OCI-M2 (cell line): ENCODE measurements around the gene CYP26C1.

ENCODE experiments used
- DNase-seq: peaks from one replicate; lab custom pipeline; 2025; ENCODE audit not compliant: unreplicated experiment; lab: John Stamatoyannopoulos, UW

CYP26C1 gene

DNA sequence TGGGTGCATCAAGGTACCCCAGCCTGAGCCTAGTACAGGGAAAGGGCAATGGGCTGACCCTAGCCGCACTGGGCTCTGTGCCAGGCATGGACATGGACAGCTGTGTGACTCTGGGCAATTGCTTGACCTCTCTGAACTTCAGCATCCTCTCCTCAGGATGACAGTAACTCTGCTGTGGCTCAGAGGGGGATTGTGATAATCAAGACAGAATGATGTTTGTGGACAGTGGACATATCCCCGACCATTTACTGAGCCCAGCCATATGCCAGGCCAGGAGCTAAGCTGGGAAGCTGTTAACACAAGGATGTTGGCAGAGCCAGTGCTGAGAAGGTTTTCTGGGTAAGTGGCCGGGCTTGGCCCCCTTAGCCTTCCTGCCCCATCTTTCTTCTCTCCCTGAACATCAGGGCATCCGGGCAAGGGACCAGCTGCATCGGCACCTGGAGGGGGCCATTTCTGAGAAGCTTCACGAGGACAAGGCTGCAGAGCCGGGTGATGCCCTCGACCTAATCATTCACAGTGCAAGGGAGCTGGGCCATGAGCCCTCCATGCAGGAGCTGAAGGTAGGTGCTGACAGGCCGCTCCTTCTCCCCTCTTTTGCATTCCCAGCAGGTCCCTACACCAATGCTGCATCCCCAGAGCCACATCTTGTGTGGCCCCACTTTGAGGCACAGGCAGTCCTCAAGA is 3.5 kb downstream of the CYP26C1 start:
- DNase-seq: no peak

DNA sequence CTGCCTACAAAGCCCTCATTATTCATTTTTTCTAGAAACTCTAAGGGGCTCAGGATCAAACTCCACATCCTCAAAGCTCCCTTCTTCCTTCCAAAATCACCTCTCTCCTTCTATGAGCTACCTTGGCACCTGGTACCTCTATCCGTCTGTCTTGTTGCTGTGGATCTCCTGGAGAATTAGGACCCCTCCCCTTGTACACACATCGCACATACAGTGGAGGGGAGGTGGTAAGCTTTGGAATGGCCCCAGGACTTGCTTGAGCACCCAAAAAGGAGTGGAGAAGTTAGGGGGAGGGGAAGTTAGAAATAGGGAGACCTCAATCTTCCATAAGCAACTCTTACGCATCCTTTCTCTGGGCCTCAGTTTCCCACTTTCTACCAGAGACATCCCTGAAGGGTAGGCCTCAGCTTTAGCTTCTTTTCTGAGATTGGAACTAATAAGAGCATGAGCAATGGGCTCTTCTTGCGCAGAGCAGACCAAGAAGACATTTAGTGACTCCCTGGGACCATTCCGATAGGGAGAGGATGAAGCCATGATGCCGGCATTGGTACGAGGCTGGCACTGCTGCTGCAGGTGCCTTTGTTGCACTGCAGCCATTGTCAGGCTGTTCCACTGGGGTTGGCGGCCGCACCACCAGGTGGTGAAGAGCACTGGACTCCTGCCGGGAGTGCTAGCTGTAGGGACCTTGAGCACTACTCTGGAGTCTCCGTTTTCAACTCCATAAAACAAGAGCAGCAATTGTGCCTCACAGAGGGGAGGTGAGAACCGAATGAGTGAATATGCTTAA is 4.5 kb downstream of the CYP26C1 start:
- no peak for DNase-seq

DNA sequence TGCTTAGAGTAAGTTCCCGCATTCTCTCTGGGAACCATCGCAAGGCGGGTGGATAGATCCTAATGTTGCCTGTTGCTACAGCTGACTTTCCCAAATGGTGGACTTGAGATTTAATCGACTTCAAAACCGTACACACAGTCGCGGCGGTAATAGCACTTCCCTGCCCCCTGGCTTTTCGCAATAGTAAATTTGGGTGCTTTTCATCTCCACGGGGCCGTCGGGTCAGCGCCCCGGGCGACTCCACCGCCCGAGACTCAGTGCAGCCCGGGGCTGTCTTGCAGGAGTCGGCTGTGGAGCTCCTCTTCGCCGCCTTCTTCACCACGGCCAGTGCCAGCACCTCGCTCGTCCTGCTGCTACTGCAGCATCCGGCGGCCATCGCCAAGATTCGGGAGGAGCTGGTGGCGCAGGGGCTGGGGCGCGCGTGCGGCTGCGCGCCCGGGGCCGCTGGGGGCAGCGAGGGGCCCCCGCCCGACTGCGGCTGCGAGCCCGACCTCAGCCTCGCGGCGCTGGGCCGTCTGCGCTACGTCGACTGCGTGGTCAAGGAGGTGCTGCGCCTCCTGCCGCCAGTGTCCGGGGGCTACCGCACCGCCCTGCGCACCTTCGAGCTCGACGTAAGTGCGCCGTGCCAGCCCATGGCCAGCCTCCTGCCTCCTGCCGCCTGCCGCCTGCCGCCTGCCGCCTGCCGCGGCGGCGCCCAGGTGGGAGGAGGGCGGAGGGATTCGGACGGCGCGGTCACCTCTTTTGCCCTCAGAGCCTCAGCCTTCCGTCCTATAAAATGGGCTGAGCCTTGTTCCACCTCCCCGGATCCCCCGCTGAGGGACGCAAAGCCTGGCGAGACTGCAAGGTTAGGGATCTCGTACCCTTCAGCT is 5.3 kb downstream of the CYP26C1 start:
- no peak for DNase-seq

DNA sequence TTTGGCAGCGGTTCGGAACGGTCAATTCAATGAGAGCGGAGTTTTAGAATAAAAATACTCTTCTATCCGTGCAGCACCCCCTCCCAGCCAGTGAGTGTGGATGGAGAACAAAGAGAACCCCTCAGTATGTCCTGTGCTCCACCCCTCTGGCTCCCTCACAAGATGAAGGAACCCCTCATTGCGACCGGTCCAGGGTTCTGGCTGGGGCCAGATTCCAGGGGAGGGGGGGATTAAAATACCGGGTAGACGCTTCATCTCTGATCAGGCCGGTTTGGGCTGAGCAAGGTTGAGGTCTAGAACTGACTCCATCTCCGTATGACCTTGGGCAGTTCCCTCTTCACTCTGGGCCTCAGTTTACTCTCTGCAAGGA is 5.9 kb downstream of the CYP26C1 start:
- no peak for DNase-seq

DNA sequence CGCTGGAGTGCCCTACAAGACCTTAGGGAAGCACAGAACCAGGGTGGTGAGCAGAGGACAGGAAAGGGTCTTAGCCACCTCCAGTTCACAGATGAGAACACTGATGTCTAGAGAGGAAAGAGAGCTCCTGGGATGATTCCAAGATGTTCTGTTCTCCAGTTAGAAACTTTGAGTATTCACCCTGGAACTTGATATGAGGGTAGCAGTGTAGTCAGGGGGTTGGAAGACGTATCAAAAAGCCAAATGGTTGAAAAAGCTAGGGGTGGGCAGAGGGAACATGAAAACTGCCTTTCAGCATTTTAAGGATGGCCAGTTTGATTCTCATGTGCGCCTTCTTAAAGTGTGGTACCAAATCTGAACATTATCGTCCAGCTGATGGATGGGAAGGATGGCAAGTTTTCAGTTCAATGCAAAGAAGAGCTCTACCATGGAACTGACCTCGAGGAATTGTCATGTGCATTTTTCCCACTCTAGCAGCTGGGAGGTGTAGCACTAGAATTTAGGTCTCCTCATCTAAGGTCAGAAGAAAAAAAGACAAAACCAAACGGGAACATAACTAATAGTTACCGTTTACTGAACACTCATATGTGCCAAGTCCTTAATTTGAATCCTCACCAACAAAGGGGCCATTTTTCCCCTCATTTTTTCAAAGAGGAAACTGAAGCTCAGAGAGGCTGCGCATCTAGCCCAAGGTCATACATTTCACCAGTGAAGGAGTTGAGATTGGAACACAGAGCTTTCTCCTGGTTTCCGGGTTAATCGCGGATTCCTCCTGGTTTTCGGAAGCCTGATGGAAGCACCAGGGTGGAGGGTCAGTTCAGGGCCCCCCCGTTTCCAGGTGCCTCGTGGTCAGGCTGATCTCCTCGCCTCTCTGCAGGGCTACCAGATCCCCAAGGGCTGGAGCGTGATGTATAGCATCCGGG is 7.1 kb downstream of the CYP26C1 start:
- DNase-seq: no peak

DNA sequence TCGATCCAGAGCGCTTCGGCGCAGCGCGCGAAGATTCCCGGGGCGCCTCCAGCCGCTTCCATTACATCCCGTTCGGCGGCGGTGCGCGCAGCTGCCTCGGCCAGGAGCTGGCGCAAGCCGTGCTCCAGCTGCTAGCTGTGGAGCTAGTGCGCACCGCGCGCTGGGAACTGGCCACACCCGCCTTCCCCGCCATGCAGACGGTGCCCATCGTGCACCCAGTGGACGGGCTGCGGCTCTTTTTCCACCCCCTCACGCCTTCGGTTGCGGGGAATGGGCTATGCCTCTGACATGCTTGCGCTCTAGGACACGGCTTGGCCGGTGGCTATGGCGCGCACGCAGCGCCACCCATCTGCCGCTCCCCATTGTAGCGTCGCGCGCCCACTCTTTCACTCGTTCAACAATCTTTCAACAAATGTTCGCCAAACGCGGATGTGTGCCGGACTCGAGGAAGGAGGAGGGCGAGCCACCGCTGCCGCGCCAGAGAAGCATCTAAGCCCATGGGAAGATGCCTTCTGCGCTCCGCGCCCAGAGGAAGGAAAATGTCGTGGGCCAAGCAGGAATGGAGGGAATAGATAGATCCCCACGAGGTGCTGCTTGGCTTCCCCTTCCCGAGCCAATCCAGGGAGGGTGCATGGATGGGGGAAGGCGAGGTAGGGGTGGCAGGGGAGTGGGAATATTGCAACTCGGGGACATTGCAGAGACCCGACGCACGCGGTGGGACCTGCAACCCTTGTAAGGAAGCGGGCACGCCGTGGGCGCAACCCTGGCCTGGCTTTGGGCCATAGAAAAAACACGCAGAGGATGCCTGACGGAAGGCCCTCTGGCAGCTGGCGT is 8.0 kb downstream of the CYP26C1 start:
- no peak for DNase-seq

DNA sequence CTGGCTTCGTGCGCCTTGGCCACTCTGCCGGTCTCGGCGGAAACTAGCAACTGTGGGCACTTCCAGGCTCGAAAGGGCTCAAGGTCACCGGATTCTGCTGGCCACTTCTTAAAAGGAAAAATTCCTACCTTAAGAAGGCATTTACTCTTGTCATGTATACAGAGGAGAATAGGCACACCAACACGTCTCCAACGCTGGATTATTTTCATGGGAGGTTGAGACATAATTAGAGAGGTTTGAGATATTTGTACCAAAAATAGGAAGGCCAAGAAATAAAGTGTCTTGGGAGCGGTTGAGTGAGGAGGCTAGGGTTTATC is 8.6 kb downstream of the CYP26C1 start:
- no peak for DNase-seq

DNA sequence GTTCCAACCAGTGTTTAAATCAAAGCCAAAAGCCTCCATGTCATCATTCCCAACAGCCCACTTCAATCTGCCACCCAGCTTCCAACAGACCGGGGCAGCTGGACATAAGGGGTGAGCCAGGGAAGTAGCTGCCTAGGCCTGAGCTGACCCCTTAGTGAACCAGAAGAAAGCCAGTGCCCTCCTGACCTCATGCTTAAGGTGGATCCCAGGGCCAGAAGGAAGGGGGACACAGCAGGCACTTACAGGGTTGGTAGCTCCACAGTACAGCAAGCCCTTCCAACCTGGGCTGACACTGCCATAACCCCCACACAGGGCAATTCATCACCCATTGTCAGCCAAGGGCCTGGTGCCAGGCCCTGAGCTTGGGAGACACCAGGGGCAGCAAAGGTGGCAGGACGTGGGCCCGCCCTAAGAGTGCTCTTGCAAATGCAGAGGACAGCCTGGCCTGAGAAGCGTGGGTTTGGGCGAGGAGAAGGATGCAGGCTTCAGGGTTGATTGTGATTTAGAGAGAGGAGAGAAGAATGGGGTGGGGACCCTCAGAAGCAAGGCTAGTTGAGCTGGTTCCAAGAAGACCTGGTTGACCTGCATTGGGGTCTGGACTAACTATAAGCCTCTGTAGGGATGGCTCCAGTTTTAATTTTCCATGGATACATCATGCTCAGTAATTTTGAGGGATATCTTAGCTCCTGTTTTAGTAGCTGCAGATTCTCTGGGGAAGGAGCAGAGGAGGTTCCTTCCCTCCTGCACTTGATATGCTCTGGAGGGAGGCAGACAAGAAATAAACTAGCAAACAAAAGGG is 10.0 kb downstream of the CYP26C1 start:
- no peak for DNase-seq

DNA sequence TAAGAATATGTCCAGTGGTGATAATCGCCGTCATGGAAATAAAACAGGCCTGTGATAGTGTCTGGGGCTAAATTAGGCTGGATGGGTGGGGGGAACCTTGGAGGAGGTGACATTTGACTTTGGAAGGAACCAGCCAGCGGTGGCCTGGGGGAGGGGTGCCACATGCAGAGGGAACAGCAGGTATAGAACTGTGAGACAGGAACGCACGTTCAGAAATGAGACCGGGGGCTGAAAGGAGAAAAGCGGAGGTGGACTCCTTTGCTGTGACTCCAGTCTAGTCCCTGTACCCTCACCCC is 10.5 kb downstream of the CYP26C1 start:
- no peak for DNase-seq

DNA sequence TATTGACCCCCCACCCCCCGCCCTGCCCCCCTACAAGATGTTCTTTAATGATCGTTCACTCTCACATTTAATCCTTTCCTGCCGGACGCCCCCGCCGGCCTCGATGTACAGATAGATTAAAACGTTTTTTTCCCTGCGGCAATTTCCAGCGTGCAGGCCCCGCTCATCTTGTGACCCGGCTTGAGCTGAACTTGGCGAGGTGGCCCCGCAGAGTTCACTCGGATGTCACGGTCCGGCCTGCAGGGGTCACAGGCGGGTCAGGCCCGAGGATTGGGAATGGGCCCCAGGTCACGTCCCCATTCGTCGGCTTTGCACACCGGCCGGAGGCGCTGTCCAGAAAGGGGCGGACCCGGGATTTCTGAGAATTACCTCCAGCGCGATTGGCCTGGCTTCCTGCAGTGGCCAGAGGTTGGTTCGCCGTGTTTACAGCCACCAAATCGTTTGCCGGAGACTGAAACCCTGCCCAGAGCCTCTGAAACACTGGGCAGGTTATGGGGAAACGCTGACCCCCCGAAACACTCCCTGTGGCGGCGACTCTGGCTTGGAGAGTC is 11.2 kb downstream of the CYP26C1 start:
- DNase-seq: no peak

DNA sequence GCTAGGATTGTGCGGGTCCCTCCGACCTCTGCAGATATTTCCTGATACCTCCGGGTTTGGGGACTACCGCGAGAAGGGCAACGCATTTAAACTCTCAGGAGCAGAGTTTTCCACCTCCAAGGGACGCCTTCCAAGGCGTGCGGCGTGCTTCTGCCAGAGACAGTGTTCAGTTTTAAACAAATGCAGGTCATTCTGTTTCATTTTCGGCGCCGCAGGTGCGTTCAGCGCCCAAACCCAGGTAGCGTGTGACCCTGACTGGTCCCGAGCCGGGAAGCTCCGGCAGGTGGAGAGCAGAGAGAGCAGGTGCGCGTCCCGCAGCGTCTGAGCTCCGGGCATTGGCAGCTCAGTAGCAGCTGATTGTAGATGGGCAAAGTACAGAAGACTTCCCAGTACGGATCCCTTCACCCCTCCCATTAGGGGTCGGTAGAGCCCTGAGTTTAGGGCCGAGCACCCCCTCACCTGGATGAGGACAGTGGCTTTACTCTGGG is 11.7 kb downstream of the CYP26C1 start:
- no peak for DNase-seq

DNA sequence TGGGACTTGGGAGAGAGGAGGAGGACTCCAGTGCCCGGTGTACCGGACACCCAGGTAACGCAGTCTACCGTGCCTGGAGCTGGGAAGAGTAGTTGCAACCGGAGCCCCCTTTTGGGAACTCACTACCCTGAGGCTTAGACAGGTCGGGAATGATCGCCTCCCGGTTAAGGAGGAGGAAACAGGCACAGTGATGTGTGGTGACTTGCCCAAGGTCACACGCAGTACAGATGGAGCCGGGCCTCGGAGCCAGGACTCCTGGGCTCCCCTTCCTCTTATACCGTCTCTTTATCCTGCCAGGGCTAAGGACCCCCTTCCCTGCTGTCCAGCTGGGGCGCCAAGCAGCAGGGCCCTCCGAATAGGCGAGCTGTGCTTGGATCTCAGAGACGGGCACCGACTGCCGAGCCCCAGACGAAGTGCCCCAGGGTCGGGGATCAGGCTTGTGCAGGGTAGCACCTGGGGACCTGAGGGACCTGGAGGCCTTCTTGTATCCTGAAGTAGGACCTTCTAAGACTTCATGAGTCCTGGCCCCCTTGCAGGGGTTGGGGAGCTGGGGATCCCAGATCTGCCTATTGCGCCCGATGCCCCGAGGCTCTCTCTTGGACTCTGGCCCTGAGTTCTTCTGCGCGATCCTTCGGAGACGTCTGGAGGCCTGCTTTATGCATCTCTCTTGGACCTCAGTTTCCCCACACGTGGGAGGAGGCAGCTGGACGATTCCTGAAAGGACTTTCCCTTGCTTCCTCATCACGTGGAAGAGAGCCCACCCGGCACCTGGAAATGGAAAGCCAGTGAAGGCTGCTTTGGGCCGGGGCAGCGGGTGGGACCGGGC is 12.3 kb downstream of the CYP26C1 start:
- DNase-seq: no peak

DNA sequence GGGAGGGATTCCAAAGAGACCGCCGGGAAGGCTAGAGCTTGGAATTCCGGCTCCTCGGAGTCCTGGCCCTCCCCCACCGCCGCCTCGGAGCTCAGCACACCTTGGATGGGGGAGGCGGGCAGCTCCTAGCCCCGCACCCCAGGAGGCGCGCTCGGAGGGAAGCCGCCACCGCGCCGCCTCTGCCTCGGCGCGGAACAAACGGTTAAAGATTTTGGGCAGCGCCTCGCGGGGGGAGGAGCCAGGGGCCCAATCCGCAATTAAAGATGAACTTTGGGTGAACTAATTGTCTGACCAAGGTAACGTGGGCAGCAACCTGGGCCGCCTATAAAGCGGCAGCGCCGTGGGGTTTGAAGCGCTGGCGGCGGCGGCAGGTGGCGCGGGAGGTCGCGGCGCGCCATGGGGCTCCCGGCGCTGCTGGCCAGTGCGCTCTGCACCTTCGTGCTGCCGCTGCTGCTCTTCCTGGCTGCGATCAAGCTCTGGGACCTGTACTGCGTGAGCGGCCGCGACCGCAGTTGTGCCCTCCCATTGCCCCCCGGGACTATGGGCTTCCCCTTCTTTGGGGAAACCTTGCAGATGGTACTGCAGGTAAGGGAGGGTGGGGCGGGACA is 13.0 kb downstream of the CYP26C1 start, which contains the start of gene CYP26A1:
Gene CYP26A1, plus strand, starts transcription at position 355 of the 608 bp plus-strand sequence. Its CDS starts 42 bp downstream, at position 397.
- DNase-seq: no peak

DNA sequence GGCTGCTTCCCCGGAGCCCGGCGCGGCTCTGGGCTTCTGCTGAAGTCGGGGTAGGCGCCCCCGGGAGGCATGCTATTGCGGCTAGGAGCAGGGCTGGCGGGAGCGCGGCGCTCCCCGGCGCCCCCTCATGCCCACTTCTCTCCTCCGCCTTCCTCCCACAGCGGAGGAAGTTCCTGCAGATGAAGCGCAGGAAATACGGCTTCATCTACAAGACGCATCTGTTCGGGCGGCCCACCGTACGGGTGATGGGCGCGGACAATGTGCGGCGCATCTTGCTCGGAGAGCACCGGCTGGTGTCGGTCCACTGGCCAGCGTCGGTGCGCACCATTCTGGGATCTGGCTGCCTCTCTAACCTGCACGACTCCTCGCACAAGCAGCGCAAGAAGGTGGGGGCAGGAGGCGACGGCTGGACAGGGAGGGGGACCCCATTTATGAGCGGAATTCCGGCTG is 13.6 kb downstream of the CYP26C1 start:
- DNase-seq: no peak

DNA sequence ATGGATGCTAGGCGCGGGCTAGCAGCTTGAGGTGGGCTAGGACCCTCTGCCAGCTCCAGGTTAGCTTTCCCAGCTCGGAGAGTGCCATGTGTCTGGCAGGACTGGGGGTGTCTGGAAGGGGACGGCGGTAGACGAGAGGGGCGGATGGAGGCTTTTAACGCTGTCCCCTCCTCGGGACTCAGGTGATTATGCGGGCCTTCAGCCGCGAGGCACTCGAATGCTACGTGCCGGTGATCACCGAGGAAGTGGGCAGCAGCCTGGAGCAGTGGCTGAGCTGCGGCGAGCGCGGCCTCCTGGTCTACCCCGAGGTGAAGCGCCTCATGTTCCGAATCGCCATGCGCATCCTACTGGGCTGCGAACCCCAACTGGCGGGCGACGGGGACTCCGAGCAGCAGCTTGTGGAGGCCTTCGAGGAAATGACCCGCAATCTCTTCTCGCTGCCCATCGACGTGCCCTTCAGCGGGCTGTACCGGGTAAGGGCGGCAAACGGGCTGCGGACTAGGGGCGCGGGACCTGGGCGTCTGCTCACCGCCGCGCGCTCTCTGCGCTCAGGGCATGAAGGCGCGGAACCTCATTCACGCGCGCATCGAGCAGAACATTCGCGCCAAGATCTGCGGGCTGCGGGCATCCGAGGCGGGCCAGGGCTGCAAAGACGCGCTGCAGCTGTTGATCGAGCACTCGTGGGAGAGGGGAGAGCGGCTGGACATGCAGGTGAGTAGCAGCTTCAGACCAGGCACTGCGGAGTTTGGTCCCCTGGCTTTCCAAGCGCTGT is 14.2 kb downstream of the CYP26C1 start:
- no peak for DNase-seq

DNA sequence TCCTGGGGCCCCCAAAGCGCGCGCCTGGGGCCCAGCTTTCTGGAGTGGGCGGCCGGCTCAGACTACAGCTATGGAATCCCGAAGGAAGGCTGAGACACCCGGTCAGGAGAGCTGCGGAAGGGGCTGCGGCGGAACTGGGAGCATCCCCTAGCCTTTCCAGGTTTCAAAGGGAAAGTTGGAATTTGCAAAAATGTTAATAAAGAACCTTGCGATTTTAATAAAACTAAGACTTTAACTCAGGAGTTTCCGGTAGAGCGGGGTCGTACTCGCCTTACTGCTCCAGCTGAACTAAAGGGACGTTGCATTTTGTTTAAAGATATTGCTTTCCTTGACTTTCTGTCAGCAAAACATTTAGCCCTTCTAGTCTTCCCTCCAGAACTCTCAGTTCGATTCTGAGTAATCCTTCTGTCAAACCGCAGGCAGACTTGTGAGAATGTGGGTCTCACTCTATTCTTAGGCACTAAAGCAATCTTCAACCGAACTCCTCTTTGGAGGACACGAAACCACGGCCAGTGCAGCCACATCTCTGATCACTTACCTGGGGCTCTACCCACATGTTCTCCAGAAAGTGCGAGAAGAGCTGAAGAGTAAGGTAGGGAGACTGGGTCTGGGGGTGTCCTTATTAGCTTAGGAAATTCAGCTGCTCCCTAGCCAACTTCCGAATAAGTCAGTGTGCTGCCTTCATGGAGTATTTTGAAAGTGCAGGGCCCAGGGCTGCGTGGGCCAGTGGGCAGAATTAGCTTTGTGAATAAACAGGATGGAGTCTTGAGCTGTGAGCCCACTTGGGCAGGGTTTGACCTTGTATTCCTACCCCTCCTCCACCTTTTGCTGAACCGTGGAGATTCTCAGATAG is 15.0 kb downstream of the CYP26C1 start:
- DNase-seq: no peak
